NAMALWA (cell line): ENCODE measurements around the gene UAP1L1.
A peak's percentile ranks its signal among the peaks of the same experiment; 100 is the strongest.
"Not testable (repeated sequence)": the region's sequence is repeated elsewhere in the genome, so short reads cannot be mapped to it uniquely, and the experiment has no call there.

ENCODE experiments used
- DNase-seq: peaks from one replicate; pipeline ENCODE4 v3.0.0-alpha.2; 2015; ENCODE audit warnings: low spot score

UAP1L1 gene

DNA sequence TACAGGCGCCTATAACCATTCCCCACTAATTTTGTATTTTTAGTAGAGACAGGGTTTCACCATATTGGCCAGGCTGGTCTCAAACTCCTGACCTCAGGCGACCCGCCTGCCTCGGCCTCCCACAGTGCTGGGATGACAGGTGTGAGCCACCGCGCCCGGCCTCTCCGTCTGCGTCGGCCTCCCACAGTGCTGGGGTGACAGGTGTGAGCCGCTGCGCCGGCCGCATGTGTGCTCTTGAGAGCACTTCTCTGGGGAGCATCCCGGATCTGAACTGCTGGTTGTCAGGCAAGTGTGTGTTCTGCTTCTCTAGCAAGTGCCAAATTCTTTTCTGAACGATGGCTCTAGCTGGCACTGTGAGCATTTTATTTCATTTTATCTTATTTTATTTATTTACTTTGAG, 19.8 kb upstream of the UAP1L1 start:
- DNase-seq = no peak

DNA sequence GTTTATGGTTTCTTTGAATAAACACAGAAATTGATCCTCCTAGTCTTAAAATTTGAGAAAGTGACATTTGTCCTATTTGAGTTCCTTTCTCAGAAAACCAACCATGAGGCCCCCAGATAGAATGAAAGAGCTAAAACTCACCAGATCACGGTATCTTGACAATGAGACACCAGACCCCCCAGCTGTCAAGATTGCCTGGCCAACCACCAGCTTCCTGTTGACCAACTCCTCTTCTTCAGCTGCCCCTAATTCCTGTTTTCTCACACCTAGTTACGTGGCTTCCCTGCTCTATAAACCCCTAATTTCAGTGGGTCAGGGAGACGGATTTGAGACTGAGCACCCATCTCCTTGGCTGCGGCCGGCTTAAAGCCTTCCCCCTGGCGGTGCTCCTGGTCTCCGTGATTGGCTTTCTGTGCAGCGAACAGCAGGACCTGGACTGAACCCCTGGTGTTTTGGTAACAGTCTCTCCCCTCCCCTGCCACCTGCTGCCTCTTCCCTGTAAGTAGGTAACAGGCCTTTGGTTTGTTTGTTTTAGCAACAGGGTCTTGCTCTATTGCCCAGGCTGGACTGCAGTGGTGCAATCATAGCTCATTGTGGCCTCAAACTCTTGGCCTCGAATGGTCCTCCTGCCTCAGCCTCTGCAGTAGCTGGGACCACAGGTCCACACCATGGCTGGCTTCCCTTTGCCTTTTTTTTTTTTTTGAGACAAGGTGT, 18.6 kb upstream of the UAP1L1 start:
- DNase-seq = peak; percentile 58

DNA sequence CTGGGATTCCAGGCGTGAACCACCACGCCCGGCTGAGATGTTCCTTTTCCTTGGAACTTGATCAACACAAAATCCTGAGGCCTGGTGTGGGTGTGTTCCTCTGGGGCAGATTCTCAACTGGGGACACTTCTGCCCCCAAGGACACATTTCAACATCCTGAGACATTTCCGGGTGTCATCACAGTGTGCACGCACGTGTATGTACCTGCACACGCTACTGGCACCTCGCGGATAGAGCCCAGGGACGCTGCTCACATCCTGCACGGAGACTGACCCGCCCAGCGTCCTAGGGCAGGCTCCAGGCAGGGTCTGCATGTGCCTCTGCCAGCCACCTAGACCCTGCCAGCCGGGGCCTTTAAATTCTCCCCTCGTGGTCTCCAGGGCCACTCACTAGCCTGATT, 14.9 kb upstream of the UAP1L1 start:
- no peak for DNase-seq

DNA sequence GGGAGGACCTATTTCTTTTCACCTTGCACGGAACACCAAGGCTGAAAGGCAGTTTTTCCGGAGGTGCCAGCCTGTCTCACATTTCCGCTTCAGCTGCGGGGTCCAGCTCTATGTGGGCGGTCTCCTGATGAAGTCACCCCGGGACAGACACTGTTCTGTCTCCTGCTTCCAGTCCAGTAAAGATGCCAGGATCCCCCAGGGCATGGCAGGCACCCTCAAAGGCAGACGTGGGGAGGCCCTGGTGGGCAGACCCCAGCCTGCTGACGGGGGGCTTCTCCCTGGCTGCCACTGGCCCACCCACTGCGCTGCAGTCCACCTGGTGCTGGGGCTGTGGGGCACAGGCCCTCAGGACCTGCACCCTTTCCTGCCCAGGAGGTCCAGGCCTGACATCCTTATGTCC, 14.5 kb upstream of the UAP1L1 start:
- not testable (repeated sequence) for DNase-seq

DNA sequence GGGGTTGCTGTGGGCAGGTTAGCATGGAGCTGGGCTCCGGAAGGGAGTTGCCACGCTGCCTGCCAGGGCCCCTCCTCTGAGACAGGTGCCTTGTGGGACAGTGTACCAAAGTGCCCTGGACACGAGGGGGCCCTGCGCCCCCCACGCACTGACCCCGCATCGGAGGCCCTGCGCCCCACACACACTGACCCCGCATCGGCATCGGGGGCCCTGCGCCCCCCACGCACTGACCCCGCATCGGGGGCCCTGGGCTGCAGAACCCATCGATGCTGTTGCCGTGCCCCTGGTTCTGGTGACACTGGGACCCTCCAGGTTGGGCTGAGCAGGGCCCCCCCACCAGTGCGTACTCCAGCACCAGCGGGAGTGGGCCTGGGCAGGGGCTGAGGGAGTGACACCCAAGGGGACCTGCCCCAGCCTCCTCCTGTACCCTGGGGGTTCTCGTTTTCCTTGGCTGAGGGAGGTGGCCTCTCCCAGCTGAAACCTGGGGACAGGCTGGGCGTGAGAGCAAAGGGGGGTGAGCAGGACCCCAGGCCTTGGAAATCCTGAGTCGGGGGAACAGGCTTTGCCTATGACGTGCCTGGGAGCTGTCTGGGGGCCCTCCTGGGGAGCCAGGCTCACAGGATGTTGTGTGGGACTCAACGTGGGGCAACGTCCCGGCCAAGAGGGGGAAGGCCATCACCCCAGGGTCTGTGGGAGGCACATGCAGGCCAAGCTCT, 13.8 kb upstream of the UAP1L1 start:
- no peak for DNase-seq

DNA sequence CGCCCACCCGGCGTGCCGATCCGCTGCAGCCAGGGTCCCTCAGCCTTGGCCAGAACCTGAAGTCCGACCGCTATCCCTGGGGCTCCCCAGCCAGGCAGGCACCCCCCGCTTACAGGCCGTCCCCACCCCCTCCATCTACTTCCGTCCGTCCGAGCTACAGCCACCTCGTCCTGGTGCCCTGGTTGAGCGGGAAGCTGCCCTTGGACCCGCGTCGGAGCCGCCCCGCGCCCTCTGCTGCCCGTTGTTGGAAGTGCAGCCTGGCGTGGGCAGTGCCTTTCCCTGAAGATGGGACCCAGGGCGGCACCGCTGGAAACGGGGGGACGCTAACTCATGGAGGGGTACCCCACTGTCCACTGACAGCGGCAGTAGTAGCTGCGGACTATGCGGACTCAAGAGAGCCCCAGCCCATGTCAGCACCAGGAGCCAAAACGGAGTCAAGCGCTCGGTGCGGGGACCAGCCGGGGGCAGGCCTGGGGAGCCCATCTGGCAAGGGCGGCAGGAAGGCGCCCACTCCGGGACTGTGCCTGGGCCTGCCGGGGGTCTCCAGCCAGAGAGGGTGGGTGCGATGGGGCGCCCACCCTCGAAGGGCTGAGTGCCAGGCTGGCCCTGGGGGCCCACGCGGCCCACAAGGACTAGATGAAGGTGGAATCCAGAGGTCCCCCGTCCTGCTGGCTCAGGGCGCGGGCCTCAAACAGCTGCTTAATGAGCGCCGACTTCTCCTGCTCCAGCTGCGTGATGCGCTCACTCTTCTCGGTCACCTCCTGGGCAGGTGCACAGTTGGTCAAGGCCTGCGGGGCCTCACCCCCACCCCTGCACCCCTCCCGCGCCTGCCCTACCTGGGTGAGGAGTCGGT, 13.1 kb upstream of the UAP1L1 start:
- peak; percentile 56 for DNase-seq

DNA sequence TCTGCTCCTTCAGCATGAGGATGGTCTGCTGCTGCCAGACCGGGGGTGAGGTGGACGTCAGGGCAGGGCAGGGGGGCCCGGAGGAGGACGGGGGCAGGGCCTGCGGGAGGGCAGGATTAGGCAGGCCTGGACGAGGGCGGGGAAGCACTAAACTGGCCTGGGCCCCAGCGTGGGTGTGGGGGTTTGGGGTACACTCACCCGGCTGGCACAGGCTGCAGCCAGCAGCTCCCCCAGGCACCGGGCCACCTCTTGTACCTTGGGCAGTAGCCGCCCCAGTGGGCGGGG, 12.5 kb upstream of the UAP1L1 start:
- no peak for DNase-seq

DNA sequence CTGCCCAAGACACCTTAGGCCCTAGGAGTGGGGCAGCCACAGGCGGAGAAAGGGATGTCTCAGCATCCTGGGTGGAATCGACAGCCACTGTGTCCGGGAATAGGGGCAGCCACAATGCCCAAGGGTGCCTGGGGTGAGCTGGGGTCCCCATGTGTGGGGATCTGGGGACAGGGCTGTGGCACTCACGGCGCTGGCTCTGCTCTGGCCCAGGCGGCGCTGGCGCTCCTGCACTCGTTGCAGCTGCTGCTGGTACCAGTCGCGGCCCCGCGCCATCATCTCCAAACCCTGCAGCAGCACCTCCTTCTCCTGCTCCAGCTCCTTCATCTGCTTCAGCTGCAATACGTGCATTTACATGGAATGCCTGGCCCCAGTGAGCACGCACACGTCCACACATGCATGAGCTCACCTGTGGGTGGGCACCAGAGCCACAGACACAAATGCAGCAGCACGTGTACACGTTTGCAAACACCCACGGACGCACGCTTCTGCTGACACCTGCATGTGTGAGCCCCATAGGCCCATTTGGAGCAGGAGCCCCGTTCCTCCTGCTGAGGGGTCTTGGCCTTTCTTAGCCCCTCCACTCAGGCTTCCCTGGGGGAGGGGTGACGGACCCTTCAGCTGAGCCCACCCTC, 11.9 kb upstream of the UAP1L1 start:
- no peak for DNase-seq

DNA sequence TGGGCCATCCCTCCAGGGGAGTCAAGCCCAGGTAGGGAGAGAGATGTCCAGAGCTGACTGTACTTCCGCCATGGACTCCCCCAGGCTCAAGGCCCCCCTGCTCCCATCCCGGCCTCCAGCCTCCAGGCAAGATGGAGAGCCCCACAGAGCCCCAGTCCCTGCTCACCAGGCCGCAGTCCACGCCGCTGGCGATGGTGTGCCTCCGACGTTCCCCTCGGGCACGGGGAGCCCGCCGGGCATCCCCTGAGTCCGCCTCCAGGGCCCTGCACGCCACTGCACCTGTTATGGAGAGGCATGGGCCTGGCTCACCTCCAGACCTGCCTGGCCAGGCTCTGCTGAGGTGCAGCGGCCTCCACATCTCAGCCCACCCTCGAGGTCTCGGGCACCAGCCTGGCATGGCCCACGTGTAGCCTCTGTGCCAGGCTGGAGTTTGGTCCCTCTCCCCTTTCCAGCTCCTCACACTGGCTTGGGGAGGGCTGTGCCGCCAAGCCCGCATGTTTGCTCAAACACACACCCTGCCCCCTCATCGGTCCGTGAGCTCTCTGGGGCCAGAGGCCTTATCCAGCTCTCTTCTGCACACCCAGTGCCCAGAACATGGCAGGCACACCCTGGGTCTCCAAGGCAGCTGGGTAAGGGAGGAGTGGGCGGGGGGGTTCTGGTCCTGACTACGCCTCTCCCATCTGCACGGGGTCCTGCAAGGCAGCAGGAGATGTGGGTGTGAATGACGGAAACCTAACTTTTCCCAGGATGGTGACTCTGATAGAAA, 11.0 kb upstream of the UAP1L1 start:
- DNase-seq = no peak

DNA sequence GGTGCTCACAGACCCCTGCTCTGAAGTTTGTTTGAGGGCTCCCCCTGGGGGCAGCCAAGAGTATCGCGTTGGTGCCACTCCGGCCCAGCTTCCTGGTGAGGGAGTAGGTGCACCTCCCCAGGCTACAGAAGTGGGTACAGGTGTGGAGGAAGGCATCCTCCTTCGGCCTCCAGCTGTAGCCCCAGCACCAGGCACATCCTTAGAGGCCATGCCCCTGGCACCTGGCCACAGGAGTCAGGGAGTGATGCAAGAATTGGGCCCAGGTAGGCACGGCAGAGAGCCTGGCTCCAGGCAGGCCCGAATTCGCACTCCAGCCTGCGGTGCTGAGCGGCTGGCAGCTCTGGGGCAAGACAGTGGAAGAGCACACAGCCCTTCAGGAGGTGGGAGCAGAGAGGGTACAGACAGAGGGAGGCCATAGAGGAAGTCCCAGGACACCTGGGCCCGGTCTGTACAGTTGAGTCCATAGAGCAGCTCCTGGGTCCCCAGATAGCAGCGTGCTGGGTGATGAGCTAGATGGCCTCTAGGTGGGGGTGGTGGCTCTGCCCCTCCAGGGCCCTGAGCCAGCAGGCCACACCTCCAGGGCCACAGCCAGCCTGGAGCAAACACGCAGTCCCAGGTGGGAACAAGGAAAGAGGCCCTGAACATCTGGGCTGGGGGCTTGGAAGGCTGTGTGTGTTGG, 9.3 kb upstream of the UAP1L1 start:
- DNase-seq = peak; percentile 96

DNA sequence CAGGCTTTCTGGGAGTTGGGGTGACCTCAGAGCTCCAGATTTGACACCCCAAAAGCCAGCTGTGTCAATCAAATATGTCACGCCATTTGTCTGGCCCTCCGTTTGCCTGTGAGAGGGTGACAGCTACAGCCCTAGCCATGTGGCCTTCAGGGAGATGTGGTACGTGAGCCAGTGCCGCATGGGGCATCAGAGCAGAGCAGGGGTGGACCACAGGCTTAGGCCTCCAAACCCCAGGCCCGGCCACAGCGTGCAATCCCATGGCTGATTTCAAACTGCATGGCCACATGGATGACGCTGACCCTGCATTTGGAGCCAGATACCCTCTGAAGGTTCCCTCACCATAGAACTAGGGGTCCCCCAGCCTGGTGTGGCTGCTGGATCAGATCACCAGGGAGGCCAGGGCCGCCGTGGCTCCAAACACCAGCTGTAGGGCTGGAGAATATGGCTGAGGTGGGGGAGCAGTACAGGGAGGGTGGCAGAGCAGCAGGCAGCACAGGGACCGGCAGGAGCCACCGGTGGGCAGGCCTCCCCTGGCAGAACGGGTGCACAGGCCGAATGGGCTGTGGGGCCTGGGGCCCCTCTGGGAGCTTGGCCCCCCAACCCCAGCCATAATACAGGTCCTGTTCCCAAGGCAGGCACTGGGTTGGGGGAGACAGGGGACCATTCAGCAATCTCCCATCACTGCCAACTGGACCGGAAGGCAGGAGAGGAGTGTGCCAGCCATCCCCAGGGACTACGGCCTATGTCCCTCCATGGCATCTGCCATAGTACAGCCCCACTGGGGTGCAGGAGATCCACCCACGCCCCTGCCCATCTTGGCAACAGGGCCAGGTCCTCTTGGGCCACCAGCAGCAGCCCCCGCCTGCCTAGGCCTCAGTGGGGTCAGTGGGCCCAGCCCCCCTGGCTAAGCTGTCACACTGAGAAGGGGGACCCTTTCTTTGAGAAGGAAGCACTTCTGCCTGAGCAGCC, 8.5 kb upstream of the UAP1L1 start:
- no peak for DNase-seq

DNA sequence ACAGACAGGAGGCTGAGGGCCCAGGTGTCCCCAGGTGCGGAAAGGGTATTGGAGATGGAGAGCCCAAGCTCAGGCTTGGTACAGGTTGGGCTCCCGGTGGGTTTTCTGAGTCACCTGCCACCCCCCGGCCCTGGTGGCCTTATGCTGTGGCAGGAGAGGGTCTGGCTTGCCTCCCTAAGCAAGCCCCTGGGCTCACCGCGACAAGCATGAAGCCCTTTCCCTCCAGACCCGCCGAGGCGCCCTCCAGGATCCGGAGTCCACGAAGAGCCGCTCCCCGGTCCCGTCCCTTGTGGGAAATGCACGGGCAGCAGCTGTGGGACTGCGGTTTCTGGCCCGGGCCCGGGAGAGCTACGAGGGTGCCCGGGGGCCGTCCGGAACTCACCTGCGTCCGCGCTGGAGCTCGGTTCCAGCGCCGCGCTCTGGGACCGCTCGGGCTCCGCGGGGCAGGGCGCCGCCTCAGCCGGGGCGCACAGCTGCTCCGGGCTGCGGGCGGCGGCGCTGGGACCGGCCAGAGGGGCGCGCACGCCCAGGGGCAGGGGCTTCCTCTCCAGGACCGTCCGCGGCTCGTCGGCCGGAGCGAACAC, 7.7 kb upstream of the UAP1L1 start:
- no peak for DNase-seq

DNA sequence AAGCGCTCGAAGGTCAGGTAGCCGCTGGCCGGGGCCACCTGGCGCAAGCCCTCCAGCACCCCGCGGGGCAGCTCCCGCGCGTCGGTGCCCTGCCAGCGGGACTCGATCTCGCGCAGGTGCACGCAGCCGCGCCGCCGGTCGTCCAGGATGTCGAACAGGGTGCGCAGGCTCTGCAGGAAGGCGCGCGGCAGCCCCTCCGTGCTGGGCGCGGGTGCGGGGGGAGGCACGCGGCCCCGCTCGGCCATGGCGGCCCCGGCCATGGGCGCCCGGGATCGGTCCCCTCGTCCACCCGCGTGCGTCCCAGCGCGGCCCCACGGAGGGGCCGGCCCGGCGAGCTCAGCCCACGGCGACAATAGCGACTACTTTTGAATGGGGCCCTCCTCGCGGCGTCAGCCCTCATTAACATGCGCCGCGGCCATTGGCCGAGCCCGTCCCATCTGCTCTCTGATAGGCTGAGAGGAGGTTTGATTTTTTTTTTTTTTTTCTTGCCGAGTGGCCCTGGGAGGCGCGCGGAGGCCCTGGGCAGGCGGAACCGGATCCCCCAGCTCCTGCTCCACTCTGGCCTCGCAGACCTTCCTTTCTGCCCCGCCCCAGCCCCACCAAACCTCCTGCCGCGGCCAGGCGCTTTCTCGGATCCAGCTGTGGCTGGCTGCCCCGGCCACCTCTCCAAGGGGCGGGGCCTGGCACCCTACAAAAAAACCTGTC, 7.0 kb upstream of the UAP1L1 start, which contains the start of gene SAPCD2:
Gene SAPCD2, minus strand, starts transcription at position 357 of the 705 bp plus-strand sequence. Its CDS starts 97 bp downstream, at position 260.
- DNase-seq = peak; percentile 93

DNA sequence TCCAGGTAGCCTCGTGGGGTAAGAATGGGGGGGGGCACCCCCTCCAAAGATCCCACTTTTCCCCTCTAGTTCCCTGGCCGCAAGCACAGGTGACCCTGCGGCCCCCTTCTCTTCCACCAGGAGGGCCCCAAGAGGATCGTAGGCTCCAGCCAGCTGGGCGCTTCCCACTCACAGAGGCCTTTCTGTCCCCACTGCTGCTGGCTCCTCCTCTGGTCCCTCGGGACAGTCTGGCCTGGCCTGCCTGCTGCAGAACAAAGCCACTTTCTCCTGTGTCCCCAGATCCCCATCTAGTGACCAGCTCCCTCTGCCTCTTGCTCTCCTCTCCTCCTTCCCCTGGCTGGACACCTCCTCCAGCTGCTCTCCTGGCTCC, 6.4 kb upstream of the UAP1L1 start:
- DNase-seq = peak; percentile 49

DNA sequence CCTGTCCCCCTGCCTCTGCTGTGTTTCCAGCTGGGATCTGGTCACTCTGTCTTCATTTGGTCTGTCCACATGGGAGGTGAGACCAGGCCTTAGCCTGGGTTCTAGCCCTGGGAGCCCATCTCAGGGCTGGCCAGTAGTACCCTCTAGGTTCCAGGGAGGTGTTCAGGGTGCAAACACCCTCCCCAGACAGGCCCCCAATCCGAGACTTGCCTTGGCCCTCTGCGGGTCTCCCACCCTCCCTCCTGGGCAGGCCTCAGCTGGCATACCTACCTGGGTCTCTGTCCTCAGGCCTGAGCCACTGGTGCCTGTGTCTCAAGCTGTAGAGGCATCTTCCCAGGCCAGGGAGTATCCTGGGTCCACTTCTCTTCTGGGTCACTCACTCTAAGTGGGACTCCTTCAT, 6.0 kb upstream of the UAP1L1 start:
- no peak for DNase-seq

DNA sequence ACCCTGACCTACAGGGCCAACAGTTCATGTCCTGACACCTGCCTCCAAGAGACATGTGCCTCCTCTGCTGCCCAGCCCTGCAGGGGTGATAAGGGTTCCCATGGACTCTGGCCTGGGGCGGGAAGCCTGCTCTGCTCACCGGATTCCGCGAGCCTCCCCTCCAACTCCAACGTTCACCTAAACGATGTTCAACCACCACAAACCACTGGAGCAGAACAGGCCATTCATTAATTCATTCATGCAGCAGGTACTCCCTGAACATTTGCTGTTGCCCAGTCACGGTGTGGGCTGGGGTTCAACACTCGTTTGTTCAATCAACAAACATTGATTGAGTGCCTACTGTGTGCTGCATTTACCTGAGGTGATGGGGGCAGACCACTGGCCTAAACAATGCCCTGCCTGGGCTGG, 3.3 kb upstream of the UAP1L1 start:
- DNase-seq = no peak

DNA sequence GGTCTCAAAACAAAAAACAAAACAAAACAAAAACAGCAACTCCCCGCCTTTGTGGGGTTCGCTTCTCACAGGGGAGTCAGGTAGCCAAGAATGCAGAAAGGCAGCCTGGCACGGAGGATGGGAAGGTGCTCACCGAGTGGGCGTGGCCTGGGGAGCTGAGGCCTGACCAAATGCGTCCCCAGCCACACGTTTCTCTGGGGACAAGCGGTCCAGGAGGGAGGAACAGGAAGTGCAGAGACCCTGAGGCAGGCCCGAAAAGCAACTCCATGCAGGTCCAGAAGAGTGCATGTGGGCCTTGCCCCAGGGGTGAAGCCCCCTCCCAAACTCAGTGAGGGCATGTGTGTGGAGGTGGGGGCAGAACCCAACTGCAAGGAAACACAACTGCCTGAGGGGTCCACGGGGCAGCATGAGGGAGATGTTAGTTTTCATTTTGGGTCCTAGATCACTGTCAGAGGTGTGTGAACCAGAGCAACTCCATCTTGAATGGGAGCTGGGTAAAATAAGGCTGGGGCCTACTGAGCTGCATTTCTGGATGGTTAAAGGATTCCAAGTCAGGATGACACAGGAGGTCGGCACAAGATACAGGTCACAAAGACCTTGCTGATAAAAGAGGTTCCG, 2.6 kb upstream of the UAP1L1 start:
- no peak for DNase-seq

DNA sequence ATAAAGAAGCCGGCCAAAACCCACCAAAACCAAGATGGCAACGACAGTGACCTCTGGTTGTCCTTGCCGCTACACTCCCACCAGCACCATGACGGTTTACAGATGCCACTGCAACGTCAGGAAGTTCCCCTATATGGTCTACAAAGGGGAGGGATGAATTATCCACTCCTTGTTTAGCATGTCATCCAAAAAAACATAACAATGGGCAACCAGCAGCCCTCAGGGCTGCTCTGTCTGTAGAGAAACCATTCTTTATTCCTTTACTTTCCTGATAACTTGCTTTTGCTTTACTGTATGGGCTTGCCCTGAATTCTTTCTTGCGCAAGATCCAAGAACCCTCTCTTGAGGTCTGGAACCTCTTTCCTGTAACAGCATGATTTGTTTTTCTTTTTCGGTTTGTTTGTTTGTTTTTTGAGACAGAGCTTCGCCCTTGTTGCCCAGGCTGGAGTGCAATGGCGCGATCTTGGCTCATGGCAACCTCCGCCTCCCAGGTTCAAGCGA, 2.0 kb upstream of the UAP1L1 start:
- no peak for DNase-seq
